Muscle layer of colon (tissue), 2 donors: ENCODE measurements around the gene DNAJB6.

Source experiments
- H3K27ac ChIP-seq: one replicate; pipeline ENCODE4 v1.7.0; 2013; ENCODE audit warnings: low read depth, mild to moderate bottlenecking, low read length, moderate library complexity
- H3K27me3 ChIP-seq, 2 donors: one replicate each; pipeline ENCODE4 v1.7.0; 2013; ENCODE audit warnings: low read length in 2 of 2, mild to moderate bottlenecking in 2 of 2; ENCODE audit not compliant: insufficient read depth in 2 of 2, control insufficient read depth in 1 of 2
- H3K36me3 ChIP-seq: one replicate; pipeline ENCODE4 v1.7.0; 2013; ENCODE audit warnings: mild to moderate bottlenecking, low read length; ENCODE audit not compliant: insufficient read depth
- H3K4me1 ChIP-seq: one replicate; pipeline ENCODE4 v1.7.0; 2013; ENCODE audit warnings: mild to moderate bottlenecking, low read length; ENCODE audit not compliant: insufficient read depth
- H3K4me3 ChIP-seq, 2 donors: one replicate each; pipeline ENCODE4 v1.7.0; 2013; ENCODE audit warnings: low read length in 2 of 2, low read depth in 1 of 2, mild to moderate bottlenecking in 1 of 2, moderate library complexity in 1 of 2
- H3K9ac ChIP-seq: one replicate; pipeline ENCODE4 v1.7.0; 2013; ENCODE audit warnings: low read length
- H3K9me3 ChIP-seq: one replicate; pipeline ENCODE4 v1.7.0; 2013; ENCODE audit warnings: mild to moderate bottlenecking, low read length
- donor health status: abdominal sarcoma.
- donor health status: Adenocarcinoma of cecum.

Gene DNAJB6

GRCh38 chr7:157429001-157429679, 92.3 kb downstream of the DNAJB6 start:
- Histone ChIP-seq H3K9me3 (no peaks in the 10 kb centered on the region), H3K4me1 (peaks cover 7% of the 10 kb centered on the region), H3K27ac (no peak overlapping the region), H3K9ac (no peak overlapping the region), H3K27me3 (peaks cover 0 to 3% of the 10 kb centered on the region in 2 donors), H3K36me3 (no peaks in the 10 kb centered on the region), H3K4me3 (no peak overlapping the region)

GRCh38 chr7:157429680-157430224, 92.9 kb downstream of the DNAJB6 start:
- Histone ChIP-seq H3K4me3 (no peak overlapping the region), H3K27me3 (peaks cover 0 to 3% of the 10 kb centered on the region in 2 donors), H3K4me1 (peaks cover 7% of the 10 kb centered on the region), H3K36me3 (no peaks in the 10 kb centered on the region), H3K9me3 (no peaks in the 10 kb centered on the region), H3K27ac (no peak overlapping the region), H3K9ac (no peak overlapping the region)

- no peaks in the 10 kb centered on the region for H3K36me3 ChIP-seq
- H3K27me3 ChIP-seq: peaks cover 0 to 3% of the 10 kb centered on the region in 2 donors
- H3K9ac ChIP-seq: no peak overlapping the region
- H3K9me3 ChIP-seq: no peaks in the 10 kb centered on the region
- H3K4me1 ChIP-seq: peaks cover 7% of the 10 kb centered on the region
- H3K4me3 ChIP-seq: no peak overlapping the region
- no peak overlapping the region for H3K27ac ChIP-seq
These were observed 93.9 kb downstream of the DNAJB6 start for GRCh38 chr7:157430721-157431120.

GRCh38 chr7:157431173-157431950, 94.6 kb downstream of the DNAJB6 start:
- Histone ChIP-seq H3K9me3 (no peaks in the 10 kb centered on the region), H3K27me3 (peaks cover 0 to 3% of the 10 kb centered on the region in 2 donors), H3K27ac (no peak overlapping the region), H3K9ac (no peak overlapping the region), H3K4me3 (no peak overlapping the region), H3K4me1 (peaks cover 7% of the 10 kb centered on the region), H3K36me3 (no peaks in the 10 kb centered on the region)

GRCh38 chr7:157431951-157432540, 95.2 kb downstream of the DNAJB6 start:
- H3K9ac ChIP-seq: no peak overlapping the region
- peaks cover 7% of the 10 kb centered on the region for H3K4me1 ChIP-seq
- no peak overlapping the region for H3K27ac ChIP-seq
- peaks cover 0 to 3% of the 10 kb centered on the region in 2 donors for H3K27me3 ChIP-seq
- no peak overlapping the region for H3K4me3 ChIP-seq
- H3K9me3 ChIP-seq: no peaks in the 10 kb centered on the region
- H3K36me3 ChIP-seq: no peaks in the 10 kb centered on the region

GRCh38 chr7:157432541-157432956, 95.7 kb downstream of the DNAJB6 start:
- Histone ChIP-seq H3K27me3 (peaks cover 0 to 3% of the 10 kb centered on the region in 2 donors), H3K36me3 (no peaks in the 10 kb centered on the region), H3K9ac (no peak overlapping the region), H3K4me3 (no peak overlapping the region), H3K4me1 (peaks cover 7% of the 10 kb centered on the region), H3K9me3 (no peaks in the 10 kb centered on the region), H3K27ac (no peak overlapping the region)

- Histone ChIP-seq H3K27ac (no peak overlapping the region), H3K4me3 (no peak overlapping the region), H3K9ac (no peak overlapping the region), H3K4me1 (peaks cover 7% of the 10 kb centered on the region), H3K36me3 (no peaks in the 10 kb centered on the region), H3K9me3 (no peaks in the 10 kb centered on the region), H3K27me3 (peaks cover 0 to 3% of the 10 kb centered on the region in 2 donors)
These were observed 96.3 kb downstream of the DNAJB6 start for GRCh38 chr7:157432957-157433576.

- Histone ChIP-seq H3K4me1 (peaks cover 7% of the 10 kb centered on the region), H3K36me3 (no peaks in the 10 kb centered on the region), H3K9me3 (no peaks in the 10 kb centered on the region), H3K27me3 (peaks cover 0 to 3% of the 10 kb centered on the region in 2 donors), H3K9ac (no peak overlapping the region), H3K4me3 (no peak overlapping the region), H3K27ac (no peak overlapping the region)
These were observed 96.8 kb downstream of the DNAJB6 start for GRCh38 chr7:157433628-157434027.

- Histone ChIP-seq H3K27ac (no peak overlapping the region), H3K4me1 (peaks cover 7% of the 10 kb centered on the region), H3K4me3 (no peak overlapping the region), H3K9me3 (no peaks in the 10 kb centered on the region), H3K36me3 (no peaks in the 10 kb centered on the region), H3K9ac (no peak overlapping the region), H3K27me3 (peaks cover 0 to 3% of the 10 kb centered on the region in 2 donors)
These were observed 97.4 kb downstream of the DNAJB6 start for GRCh38 chr7:157434231-157434630.

- H3K9ac ChIP-seq: no peak overlapping the region
- H3K27me3 ChIP-seq: peaks cover 0 to 3% of the 10 kb centered on the region in 2 donors
- peaks cover 7% of the 10 kb centered on the region for H3K4me1 ChIP-seq
- no peaks in the 10 kb centered on the region for H3K36me3 ChIP-seq
- no peak overlapping the region for H3K27ac ChIP-seq
- H3K4me3 ChIP-seq: no peak overlapping the region
- H3K9me3 ChIP-seq: no peaks in the 10 kb centered on the region
These were observed 97.9 kb downstream of the DNAJB6 start for GRCh38 chr7:157434701-157435100.

GRCh38 chr7:157436076-157436475, 99.3 kb downstream of the DNAJB6 start:
- Histone ChIP-seq H3K27me3 (peaks cover 0 to 3% of the 10 kb centered on the region in 2 donors), H3K4me1 (peaks cover 7% of the 10 kb centered on the region), H3K9me3 (no peaks in the 10 kb centered on the region), H3K36me3 (no peaks in the 10 kb centered on the region), H3K4me3 (no peak overlapping the region), H3K9ac (no peak overlapping the region), H3K27ac (no peak overlapping the region)
